GM19468 (cell line): Measurements from ENCODE around the gene KCNT1.
"Not testable (repeated sequence)": the region's sequence is repeated elsewhere in the genome, so short reads cannot be mapped to it uniquely, and the experiment has no call there.

ENCODE experiments used
- ATAC-seq: cut with Tn5 transposase; IDR thresholded peaks from one replicate; pipeline ENCODE4 v1.9.1; 2021; ENCODE audit warnings: mild to moderate bottlenecking, moderate library complexity, moderate number of reproducible peaks; ENCODE audit not compliant: unreplicated experiment; ENCODE audit errors: extremely low read depth

Gene KCNT1

DNA sequence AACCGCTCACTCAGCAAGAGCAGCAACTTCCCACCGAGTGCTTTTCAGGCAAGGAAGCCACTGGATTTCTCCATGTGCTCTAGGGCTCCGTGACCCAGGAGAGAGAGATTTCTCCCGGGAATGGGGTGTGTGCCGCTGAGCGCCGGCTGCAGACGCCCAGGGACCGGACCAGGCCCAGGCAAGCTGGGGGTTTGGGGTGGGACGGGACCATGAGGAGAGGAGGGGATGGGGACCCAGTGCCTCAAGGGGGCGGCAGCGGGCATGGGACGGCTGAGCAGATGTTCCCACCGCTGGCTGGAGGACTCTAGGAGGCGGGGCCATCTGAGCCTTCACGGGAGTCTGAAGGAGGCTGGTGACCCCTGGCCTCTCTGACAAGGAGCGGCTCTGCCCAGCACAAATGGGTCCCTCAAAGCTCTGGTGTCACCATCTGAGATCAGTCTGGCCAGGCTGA lies 30.4 kb upstream of the KCNT1 start:
- ATAC-seq = no peak

DNA sequence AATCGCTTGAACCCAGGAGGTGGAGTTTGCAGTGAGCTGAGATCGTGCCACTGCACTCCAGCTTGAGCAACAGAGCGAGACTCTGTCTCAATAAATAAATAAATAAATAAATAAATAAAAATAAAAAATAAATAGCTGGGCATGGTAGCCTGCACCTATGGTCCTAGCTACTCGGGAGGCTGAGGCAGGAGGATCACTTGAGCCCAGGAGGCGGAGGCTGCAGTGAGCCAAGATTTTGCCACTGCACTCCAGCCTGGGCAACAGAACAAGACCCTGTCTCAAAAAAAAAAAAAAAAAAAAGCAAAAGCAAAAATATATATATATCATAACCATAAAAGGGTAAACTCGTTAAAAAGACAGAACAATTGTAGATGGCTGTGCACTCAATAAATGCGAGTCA lies 29.2 kb upstream of the KCNT1 start:
- ATAC-seq = not testable (repeated sequence)

DNA sequence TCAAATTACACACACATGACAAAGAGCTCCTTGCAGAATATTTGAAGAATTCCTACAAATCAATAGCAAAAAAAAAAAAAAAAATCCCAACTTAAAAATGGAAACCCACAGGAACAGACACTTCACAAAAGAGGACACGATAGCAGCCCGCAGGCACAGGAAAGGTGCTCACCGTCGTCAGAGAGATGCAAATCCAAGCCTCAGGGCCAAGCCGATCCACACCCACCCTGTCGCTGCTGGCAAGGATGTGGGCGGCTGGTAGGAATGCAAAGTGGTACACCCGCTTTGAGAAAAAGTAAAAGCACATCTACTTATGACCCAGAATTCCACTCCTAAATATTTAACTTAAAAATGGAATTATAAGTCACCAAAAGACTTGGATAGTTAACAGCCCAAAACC lies 28.0 kb upstream of the KCNT1 start:
- no peak for ATAC-seq

DNA sequence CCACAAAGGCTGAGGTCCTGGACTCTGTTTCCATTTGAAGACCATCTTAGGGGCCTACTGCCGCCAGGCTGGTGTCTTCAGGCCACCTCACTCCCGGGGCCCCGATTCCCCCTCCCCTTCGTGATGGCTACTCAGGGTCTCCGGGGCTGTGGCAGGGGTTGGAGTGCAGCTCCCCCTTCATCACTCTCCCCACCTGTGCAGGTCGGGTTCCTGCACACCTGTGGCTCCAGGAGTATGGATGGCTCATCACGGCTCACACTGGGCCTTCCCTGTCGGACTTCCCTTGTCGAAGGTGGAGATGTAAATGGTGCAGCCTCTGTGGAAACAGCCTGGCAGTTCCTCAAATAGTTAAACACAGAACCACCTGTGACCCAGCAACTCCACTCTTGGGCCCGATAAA lies 27.0 kb upstream of the KCNT1 start:
- no peak for ATAC-seq

DNA sequence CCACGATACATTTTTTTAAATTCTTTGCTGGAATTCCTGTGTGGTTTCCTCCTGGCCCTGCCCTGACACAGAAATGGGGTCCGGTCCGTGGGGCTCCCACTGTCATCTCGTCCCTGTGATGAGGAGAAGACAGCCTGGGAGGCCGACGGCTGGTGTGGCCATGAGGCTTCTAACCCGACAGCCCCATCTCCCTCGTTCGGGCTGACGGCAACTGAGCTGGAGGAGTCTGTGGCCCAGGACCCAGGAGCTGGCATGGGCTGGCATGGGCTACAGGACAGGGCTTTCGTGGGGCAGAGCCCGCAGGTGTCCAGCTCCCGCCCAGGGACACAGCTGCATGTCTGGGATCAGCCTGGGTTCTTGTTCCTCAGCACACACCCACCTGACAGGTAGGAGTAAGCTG lies 25.1 kb upstream of the KCNT1 start:
- no peak for ATAC-seq

DNA sequence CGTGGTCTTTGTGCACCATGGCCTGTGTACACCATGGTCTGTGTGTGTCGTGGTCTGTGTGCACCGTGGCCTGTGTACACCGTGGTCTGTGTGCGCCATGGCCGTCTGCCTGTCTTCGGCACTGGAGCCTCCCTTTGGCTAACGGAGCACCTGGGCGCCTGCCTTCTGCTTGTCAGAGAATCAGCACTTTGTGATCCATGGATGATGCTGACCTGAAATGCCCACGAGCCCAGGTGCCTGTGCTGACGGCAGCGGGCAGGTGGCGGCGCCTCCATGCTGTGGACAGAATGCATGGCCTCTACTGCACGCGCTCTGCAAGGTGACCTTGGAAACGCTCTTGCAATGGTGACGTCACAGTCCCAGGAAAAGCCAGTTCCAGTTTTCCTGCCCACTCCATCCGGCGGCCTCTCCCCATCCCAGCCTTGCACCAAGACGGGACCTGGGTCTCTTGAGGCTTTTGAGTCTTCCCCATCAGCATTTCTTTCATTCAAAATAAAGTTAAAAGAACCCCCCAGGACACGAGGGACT lies 24.3 kb upstream of the KCNT1 start:
- ATAC-seq = no peak

DNA sequence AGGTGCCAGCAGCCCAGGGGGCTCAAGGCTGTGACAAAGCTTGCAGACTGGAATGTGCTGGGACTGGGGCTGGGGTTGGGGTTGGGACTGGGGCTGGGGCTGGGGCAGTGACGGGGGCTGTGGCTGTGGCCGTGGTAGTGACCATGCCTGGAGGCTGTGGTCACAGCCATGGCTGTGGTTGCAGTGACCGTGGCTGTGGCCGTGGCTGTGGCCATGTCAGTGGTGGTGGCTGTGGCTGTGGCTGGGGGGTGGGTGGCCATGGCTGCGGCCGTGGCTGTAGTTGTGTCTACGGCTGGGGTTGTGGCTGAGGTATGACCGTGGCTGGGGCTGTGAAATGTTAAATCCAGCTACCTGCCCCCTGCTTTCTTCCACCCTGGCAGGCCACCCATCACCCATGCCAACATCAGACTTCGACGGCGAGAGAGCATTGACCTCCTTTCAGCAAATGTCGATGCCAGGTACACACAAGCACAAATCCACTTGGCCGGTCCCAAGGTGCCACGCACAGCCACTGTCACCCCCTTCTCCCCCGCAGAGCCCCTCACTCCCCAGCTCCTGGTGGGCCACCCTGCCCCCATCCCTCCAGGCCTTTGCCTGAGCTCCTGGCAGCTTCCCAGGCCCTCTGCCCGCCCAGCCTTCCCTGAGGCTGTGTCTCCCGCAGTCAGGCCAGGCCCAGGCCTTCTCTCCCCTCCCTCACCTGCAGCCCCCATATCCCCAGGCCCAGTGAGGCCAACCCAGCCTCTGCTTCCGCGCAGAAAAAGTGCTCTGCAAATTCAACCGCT lies 23.6 kb upstream of the KCNT1 start:
- ATAC-seq = no peak

DNA sequence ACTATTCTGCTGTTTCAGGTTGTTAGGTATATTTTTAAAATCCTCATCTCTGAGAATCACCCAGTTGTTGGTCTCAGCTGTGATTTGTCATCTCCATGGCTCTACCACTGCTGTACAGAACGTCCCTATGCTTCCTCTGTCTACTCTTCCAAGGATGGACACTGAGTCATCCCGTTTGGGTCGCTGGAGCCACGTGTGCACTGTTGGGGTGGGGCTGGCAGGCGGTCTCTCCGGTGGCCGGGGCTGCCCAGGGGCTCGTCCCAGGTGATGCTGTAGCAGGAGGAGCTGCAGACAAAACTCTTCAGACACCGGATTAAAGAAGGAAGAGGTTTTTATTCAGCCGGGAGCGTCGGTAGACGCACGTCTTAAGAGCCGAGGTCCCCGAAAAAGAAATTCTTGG lies 21.9 kb upstream of the KCNT1 start:
- no peak for ATAC-seq

DNA sequence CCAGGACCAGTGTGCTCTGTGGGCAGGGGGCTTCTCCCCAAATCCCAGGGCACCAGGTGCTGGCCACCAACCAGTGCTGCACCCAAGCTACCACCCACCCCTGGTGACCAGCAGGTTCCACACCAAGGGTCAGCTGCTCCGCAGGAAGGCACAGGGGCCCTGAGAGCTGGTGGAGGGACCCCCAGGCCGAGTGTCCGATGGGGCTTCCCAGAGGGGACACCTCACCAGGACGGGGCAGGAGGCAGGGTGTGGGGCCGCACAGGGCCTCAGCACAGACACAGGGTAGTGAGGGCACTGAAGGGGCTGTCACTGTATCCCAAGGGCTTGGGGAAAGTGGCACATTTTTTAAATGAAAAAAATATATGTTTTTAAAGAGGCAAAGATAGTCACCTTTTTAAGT lies 20.8 kb upstream of the KCNT1 start:
- no peak for ATAC-seq

DNA sequence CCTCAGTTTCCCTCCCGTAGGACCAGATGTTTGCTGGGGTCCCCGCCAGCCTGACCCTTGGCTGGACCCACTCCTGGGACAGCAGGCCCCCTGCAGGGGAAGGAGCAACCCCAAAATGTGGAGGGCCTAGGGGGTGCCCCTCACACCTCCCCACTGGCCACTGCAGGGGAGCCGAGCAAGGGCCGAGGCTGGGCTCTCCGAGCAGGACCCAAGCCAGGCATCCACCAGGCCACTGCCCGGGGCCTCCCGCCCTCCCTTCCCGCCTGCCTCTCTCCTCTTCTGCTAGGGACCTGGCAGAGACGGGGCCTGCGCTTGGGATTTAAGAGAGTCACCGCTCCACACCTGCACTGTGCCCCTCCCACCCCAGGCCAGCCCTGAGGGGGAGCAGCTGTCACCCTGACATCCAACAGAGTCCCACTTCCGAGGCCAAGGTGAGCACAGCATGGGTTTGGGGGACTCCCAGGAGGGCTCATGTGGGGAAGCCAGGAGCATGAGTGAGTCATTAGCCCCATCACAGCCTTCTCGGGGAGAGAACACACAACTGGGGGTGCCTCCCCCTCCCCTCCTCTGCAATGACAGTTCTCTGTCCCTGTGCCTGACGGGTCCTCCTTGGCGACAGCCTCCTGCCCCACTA lies 18.5 kb upstream of the KCNT1 start:
- ATAC-seq = no peak

DNA sequence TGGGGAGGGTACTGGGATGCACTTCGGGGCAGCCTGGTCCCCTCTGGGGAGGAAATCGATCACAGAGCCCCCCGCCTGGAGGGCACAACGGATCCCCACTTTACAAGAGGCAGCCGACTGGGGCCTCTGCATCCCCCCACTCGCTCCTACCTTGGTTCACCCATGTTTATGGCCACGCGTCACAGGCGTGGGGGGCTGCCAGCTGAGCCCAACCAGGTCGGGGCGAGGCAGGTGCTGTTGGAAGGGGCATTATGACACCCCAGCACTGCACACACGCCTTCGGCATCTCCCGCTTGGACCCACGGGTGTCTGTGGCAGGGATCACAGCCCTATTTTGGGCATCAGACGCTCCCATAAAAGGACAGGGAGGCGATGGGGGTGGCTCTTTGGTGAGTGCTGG lies 17.3 kb upstream of the KCNT1 start:
- ATAC-seq = no peak

DNA sequence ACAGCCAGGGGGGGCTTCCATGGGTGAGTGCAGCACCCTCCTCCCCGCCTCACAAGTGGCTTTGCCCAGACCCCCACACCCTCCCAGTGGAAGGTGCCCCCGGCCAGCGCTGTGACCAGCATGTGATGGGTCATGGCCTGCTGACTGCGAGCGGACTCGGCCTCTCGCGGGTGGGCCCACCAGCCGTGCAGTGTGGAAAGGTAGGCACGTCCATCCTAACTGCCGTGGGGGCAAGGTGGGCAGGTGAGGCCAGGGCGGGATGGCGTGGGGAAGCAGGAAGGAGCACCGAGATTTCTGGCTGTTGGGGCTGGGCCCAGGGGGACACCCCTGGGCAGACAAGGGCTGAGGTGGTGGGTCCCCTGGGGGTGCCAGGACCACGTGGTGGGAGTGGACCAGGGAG lies 14.8 kb upstream of the KCNT1 start:
- ATAC-seq = no peak

DNA sequence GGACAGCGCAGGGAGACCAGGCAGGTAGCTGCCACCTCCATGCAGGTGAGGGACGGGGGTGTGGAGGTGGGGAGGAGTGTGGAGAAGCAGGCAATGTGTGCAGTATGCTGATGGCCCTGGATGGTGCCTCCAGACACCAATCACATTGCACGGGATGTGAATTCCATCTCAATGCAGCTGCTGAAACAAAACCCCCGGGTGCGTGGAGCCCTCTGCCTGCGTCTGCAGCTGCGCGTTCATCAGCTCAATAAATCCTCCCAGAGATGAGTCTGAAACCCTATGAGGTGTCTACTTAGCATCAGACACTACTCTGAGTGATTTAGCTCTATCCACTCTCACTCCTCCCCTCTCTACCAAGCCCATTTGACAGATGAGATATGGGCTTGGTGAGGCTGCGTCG lies 13.0 kb upstream of the KCNT1 start:
- ATAC-seq = no peak

DNA sequence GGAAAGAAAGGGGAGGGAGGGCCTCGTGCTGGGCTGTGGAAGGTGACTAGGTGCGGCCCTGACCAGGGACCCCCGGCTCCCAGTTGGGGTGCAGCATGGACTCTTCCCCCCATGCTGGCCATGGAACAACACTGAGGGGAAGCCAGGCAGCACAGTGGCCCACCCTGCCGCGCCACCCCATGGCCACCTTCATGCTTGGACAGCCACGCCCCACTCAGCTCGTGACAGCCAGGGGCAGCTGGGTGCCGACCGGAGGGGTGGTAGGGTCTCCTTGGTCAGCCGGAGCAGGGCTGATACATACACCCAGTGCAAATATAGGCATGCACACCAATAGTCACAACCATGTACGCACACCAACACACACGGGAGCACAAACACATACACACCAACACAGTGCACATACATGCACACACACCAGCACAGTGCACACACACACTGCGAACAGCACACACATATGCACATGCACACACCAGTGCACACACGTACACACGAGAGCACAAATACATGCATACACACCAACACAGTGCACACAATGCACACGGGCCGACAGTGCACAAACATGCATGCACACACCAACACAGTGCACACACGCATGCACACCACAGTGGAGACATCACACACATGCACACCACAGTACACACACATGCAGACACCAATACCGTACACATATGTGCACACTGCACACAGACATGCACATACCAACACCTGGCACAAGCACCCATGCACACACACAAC lies 11.0 kb upstream of the KCNT1 start:
- ATAC-seq = no peak

DNA sequence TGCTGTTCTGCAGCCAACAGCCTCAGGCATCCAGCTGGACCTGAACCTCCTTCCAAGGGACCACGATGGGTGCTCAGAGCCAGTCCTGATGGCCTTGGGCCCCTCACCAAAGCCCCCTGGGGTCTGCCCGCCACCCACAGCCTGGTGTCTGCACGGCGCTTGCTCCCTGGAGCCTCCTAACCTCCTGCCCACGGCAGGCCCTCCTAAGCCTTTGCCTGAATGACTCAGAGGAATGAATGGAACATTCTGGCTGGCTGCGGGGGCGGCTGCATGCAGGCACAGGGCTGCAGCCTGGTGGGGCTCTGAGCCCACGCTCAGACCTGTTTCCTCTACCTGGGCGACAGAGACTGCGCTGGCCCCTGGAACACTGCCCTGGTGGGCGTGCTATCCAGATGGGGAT lies 9.6 kb upstream of the KCNT1 start:
- ATAC-seq = no peak

DNA sequence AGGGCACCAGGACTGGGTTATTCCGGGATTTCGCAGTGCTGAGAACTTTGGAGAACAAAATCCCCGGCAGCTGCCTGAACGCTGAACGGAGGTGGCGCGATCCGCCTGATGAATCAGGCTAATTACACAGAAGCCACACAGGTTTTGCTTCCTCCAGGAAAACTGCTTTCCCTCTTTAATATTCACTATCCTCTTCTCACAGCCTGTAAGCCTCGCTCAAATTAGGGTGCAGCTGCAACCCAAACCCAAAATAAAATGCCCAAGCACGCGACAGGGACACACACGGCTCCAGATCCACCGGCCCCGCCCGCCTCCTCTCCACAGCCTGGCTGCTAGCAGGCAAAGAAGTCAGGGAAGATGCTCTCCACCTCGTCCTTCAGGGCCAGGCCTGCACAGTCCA lies 8.7 kb upstream of the KCNT1 start:
- no peak for ATAC-seq

DNA sequence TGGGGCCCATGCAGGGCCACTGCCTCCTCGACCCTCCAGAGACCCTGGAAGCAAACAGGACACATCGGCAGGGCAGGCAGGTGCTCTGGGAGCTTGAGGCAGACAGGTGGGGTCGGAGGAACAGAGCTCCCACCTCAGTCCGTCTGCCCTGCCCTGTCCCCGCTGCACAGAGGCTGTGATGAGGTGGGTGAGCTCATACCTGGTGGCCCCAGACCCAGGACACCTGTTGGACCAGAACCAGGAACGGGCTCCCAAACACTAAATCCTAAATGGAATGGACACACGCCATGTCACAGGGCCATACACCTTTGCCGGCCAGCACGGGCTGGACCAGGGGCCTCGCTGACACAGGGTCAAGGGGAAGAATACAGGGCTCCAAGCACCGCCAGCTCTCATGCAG lies 8.2 kb upstream of the KCNT1 start:
- no peak for ATAC-seq

DNA sequence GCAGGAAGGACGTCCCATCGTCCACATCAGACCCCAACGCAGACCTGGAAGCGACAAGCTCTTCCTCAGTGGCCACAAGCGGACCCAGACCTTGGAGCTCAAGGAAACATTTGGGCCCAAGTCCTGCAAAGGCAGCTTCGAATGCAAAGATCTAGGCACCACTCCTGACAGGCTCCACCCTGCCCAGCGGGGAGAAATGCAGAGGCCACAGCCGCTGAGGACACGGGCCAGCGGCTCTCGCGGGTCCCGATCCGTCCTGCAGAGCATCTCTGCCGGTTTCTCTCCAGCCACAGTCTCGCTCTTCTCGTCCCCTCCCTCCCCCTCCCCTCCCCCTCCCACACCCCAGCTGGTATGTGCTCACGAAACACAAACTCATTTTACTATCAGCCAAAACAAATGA lies 7.6 kb upstream of the KCNT1 start:
- ATAC-seq = no peak

DNA sequence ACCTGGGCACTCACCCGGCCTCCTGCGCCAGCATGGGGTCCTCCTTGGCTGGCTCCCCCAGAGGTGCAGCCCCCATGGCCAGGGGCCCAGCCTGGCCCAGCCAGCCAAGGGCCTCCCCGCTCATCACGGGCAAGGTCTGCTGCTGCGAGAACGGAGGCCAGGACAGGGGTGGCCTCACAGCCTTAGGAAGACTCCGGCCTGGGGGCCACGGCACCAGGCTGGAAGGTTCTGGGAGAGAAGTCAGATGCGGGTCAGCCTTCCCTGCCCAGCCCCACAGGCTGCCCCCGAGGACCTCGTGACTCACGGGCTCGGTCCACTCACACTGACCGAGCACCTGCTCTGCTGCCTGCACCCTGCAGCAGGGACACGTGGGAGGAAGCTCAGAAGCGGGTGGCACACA lies 6.9 kb upstream of the KCNT1 start:
- no peak for ATAC-seq

DNA sequence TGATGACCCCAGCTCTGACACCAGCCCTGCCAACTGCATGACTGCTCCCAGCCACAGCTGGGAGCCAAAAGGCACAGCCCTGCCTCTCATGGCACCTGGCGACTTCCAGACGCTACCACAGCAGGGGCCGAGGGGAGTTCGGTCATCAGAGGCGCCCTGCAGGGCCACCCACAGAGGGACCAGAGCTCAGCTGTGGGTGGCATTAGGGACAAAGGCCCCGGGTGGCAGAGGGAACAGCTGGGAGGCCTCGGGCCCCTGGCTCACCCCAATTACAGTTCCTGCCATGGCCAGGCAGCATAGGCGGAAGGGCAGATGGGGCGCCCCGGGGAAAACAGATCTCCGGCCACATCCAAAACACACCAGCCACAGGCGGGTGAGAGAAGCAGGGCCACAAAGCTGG lies 6.3 kb upstream of the KCNT1 start:
- no peak for ATAC-seq

DNA sequence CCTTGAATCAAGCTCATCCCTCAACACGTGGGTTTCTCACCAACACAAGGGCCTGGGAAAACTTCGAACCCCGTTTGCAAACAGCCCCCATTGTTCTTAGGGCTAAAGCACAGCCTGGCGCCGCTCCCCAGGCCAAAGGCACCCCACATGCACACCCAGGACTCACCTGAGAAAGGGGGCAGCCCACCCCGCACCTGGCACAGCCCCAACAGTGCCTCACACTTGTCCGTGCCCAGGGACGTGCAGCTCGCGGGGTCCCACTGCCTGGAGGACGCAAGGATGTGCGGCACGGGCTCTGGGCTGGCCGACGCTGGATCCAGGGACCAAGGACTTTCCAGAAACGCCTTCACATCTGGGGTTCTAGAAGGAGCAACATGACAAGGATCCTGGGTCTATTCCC lies 5.5 kb upstream of the KCNT1 start:
- no peak for ATAC-seq
